Articular chondrocyte of knee joint (primary cell): ENCODE measurements around the gene CD200R1. TPM values are rescaled to one million over a fixed set of nuclear protein-coding genes. Genes with fewer than 3 reads are reported as not detected.

Source experiments
- total RNA-seq: library from RNA; depleted of rRNA; stranded (reverse); fragments of >200 nt; gene quantifications from 2 replicates; pipeline ENCODE4 v1.2.3, GENCODE V29; 2012

The CD200R1 gene, protein sequence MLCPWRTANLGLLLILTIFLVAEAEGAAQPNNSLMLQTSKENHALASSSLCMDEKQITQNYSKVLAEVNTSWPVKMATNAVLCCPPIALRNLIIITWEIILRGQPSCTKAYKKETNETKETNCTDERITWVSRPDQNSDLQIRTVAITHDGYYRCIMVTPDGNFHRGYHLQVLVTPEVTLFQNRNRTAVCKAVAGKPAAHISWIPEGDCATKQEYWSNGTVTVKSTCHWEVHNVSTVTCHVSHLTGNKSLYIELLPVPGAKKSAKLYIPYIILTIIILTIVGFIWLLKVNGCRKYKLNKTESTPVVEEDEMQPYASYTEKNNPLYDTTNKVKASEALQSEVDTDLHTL
- 0.11 and 0.13 TPM in 2 replicates for total RNA-seq

DNA sequence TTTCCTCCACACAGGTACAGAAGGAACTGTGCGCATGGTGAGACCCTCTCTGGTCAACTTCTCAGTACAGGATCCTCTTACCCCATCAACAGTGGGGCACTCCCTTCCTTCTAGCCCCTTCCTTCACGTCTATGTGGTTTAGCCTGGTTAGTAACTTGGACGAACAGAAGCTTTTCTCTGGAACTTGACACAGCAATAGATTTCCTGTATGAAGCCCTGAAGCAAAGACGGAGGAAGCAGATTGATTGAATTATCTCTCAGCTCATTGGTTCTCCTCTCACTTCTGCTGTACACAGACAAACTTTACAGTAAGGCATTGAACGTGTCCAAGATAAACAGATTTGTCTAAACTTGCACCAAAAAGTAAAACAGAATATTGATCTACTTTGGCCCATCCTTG is at the start of gene CD200R1:
Gene CD200R1, minus strand, starts transcription at position 210 of the 400 bp plus-strand sequence. CDS start 246 bp downstream, outside the sequence.

DNA sequence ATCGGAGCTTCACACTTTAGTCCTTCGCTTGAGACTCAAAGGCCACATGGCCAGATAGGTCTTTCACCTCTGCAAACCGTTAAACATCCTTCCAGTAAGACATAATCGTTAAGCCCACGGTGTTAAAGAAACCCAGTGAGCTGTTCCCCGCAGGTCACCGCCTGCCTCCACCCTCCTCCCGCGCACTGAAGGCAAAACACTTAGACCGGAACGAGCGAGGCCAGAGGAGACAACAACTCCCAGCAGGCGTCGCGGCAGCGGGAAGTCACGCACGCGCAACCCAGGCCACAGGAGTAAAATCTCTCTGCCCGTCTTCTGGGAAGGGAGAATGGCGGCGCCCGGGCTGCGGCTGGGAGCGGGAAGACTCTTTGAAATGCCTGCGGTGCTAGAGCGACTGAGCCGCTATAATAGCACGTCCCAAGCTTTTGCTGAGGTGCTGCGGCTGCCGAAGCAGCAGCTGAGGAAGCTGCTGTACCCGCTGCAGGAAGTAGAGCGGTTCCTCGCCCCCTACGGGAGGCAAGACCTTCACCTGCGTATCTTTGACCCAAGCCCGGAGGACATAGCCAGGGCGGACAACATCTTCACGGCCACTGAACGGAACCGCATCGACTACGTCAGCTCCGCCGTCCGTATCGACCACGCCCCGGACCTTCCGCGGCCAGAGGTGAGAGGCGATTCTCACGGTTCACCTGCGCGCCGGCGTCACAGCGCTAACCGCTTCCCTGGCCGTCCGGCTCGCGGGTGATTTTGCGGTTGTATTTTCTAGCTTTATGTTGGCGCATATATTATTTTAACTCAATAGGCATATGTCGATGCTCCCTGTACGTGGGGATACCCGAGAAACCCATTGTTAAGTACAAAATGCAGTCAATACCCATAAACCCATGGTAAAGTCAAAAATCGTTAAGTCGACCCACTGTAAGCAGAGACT is 16.0 kb upstream of the CD200R1 start, which contains the start of gene GTPBP8:
Gene GTPBP8, plus strand, starts transcription at position 313 of the 931 bp plus-strand sequence. Its CDS starts 16 bp downstream, at position 329.

Other genes with a start within 250 kb of the CD200R1 start
- not detected in 2 replicates for gene CD200R1L, start 128.2 kb downstream of the CD200R1 start, total RNA-seq
- 32.5 and 36.1 TPM in 2 replicates for gene GTPBP8, start 15.9 kb upstream of the CD200R1 start, total RNA-seq
- 29.1 and 31.9 TPM in 2 replicates for gene BOC, start 236.5 kb upstream of the CD200R1 start, total RNA-seq